GM18907 (cell line): Measurements from ENCODE around the gene EIF4A2.
"Not testable (repeated sequence)": the region's sequence is repeated elsewhere in the genome, so short reads cannot be mapped to it uniquely, and the experiment has no call there.

Experiments
- ATAC-seq: cut with Tn5 transposase; IDR thresholded peaks from one replicate; pipeline ENCODE4 v1.9.1; 2021; ENCODE audit warnings: mild to moderate bottlenecking, moderate library complexity; ENCODE audit not compliant: unreplicated experiment

Gene EIF4A2

DNA sequence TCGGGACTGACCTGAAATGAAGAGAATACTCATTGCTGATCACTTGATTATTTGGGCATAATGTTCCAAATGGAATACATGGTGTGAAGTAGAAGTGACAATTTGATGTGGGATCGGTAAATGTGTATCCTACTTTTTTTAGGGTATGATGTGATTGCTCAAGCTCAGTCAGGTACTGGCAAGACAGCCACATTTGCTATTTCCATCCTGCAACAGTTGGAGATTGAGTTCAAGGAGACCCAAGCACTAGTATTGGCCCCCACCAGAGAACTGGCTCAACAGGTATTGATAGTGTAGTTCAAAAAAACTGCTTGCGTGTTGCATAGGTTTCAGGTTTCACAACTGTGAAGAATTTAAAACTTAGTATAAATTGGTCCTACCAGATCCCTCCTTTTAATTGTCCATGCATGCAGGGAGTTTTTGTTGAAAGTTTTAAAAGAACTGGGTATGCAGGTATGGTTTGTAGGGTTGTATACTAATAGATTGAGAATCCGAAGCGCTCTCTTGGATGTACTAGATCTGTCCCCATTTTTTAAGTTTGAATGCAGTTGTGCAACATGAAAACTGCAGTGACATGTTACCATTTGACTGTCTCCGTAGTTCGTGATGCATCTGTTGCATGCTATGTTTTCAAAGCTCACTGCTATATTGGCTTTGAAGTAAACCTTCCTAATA lies 1.6 kb downstream of the EIF4A2 start:
- no peak for ATAC-seq

DNA sequence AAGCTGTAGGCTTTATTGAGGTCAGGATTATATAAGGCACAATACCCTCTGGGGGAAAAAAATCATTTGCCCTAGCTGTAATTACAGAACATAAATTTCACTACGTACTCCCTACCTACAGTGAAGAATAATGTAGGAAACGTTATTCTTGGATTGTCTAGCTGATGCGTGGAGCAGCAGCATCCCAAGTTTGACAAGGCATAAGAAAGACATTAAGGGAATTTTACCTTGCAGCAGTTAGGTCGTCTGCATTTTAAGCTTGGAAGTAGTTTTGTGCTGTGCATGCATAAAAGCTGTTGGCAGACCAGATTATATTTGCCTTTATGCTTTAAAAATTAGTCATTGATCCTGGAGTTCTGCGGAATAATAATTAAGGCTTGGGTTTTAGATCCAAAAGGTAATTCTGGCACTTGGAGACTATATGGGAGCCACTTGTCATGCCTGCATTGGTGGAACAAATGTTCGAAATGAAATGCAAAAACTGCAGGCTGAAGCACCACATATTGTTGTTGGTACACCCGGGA lies 2.2 kb downstream of the EIF4A2 start:
- ATAC-seq = no peak

DNA sequence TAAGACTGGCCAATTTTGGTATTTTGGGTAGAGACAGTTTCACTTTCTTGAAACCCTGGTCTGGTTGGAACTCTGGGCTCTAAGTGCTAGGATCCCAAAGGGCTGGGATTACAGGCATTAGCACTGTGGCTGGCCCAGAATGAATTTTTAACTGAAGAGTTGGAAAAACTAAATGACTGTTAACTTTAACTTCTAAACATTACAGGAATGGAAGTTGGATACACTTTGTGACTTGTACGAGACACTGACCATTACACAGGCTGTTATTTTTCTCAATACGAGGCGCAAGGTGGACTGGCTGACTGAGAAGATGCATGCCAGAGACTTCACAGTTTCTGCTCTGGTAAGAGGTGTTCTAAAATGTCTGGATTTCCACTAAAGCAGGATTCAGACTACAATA lies 3.5 kb downstream of the EIF4A2 start:
- ATAC-seq = no peak

DNA sequence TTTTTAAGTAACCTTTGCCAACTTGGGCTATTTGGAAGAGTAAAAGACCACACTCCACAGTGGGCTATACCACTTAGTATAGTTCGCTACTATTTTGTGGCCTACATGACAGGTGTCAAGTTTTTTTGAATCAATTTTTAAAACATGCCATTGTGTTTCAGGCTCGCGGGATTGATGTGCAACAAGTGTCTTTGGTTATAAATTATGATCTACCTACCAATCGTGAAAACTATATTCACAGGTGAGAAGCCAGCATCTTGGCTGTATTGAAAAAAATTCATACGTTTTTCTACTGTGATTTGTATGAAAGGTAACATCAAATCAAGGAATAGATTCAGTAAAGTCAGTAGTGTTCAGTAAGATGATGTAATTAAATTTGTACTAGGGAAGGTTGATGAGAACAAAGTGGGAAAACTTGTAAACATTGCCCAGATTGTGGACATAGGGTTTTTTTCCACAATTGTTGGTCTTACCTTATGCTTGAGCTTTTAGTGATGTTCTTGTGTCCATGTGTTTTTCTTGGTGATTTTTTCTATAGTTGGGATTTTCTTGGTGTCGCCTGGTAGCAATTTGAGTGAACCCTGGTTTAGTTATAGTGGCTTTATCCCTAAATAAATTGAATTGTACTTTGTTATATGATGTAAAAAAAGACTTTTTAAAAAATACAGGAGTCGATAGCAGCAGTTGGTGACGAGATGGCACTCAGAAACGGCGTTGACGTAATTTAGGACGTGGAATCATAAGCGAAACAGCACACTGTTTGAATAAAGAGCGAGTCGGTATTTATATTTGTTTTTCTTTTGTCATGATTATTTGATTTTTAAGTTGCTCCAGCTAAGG lies 4.5 kb downstream of the EIF4A2 start:
- no peak for ATAC-seq

DNA sequence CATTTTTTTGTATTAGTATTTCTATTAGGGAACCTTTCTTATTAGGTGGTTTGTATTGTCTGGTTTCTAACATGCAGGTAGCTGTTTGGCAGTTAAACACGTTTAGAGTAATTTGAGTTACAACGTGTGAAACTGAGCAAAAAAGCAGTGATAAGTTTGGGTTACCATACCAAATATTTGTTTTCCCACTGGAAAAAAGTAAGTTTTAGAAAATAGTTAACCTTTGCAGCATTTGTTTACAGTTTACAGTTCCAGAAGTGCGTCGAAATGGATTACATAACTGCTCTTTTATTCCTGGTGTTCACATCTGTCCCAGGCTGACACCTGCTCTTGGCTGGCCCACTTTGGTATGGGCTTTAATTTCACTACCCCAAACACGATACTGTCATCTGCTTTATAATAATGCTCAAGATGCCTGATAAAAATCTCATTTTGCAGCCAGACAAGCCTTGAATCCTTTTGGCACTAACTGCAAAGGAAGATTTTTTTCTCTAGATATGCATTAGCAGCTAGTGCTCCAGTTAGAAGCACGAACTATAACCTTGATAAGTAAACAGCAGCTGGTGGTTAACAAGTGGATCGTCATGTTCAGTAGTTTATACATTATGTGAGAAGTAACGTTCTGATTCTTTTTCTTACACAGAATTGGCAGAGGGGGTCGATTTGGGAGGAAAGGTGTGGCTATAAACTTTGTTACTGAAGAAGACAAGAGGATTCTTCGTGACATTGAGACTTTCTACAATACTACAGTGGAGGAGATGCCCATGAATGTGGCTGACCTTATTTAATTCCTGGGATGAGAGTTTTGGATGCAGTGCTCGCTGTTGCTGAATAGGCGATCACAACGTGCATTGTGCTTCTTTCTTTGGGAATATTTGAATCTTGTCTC lies 5.3 kb downstream of the EIF4A2 start:
- ATAC-seq = no peak

DNA sequence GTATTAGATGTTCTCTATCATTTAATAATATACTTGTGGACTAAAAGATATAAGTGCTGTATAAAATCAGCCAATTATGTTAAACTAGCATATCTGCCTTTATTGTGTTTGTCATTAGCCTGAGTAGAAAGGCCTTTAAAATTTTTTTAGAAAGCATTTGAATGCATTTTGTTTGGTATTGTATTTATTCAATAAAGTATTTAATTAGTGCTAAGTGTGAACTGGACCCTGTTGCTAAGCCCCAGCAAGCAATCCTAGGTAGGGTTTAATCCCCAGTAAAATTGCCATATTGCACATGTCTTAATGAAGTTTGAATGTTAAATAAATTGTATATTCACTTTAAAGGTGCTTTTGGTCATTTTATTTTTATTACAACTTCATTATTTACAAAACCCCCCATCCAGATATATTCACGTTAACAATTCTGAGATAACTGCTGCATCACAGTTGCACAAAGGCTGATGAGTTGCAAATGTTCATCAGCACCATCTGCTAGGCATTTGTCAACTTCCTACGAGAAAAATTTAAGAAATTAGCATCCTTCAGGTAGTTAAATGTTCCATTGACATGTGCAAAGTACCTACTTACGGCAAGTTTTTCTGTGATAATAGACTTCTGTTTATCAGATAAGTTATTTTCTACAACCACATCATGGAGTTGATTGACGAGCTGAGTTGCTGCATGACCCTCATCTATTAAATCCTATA lies 6.3 kb downstream of the EIF4A2 start:
- ATAC-seq = no peak

DNA sequence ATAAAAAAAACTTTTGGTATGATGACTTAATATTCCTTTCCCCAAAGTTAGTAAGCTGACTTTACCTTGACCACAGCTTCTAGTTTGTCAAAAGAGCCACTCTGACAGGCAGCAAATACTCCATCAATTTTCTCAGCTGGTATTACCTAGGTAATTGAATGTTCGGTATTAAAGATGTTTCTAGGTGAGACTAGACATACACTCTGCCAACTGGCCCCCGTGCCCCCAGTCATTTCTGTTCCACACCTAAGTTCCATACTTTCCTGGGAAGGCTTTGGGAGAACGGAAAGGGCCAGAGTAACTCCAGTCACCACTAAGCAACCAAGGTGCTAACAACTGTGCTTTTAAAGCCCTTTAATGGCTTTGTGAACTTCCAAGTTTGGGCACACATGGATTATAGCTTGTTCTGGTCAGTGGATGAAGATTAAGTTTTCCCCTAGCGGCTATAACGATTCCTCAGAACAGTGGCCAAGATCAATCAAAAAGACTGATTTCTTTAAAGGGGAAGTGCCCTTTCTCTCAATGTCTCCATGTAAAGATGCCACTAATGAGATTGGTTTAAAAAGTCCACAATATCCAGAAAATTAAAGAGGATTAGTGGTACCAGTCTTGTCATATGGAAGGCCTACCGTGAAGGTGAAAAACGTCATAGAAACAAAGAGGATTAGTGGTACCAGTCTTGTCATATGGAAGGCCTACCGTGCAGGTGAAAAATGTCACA lies 7.0 kb downstream of the EIF4A2 start:
- ATAC-seq = no peak

DNA sequence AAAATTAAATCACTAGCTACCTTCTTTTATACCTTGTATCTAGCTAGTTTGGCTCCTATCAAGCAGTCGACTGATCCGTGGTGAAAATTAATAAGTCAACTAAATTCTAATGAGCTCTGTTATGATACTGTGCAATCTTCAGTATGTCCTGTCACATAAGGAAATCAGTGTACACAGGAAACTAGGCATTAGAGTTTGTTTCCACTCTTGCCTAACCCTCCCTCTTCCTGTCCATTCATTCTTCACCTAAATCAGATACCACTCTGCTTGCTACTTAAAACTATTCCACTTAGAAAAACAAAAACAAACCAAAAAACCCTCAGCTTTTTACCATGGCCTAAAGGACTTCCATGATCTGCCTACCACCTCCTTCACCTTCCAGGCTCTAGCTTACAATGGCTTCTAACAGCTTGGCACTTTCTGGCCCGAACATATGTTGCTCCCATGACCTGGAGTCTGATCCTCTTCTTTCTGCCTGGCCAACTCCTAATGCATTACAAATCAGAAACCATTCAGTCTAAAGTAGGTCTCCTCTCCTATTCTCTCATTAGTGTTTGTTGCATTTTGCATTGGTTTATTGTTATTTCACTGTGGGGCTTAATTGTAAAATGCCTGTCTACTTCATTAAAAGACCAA lies 15.0 kb downstream of the EIF4A2 start:
- no peak for ATAC-seq

DNA sequence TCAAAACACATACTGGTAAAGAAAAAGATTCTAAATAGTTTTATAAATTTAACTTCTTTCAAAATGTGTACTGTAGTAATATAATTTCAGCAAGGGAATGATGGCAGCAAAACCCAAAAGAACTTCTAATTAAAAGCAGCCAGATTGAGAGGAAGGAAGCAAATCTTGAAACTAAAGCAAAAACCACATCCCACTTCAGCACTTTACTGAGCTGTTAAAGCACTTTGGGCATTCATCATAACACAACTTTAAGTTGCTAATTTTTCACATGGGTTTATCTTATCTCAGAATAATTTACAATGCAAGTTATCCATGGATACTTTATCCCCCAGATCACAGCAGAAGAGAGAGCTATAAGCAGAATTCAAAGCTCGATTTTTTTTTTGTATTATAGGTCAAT lies 16.9 kb downstream of the EIF4A2 start:
- no peak for ATAC-seq

DNA sequence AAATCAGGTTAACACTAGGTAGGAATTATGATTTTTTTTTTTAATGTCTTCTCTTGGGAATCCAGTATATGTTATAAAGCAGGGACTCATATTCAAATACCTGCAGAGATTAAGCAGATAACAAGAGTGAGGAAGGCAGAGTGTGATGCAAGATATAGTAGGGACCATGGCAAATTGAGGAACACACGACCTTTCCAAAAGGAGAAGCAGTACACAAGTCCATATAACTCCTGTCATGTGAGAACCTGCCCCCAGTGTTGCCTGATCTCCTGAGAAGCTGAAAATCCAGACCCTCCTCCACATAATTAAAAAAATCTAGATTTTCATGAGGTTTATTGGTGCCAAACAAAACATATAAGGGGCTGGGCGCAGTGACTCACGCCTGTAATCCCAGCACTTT lies 19.3 kb downstream of the EIF4A2 start:
- ATAC-seq = no peak

DNA sequence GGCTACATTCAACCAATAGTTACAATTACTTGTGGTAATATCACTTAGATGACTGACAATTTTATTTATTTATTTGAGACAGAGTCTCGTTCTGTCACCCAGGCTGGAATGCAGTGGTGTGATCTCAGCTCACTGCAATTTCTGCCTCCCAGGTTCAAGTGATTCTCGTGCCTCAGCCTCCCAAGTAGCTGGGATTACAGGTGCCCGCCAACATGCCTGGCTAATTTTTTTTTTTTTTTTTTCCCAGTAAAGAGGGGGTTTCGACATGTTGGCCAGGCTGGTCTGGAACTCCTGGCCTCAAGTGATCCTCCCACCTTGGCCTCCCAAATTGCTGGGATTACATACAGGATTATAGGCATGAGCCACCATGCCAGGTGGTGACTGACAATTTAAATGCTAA lies 20.1 kb downstream of the EIF4A2 start:
- ATAC-seq = not testable (repeated sequence)

DNA sequence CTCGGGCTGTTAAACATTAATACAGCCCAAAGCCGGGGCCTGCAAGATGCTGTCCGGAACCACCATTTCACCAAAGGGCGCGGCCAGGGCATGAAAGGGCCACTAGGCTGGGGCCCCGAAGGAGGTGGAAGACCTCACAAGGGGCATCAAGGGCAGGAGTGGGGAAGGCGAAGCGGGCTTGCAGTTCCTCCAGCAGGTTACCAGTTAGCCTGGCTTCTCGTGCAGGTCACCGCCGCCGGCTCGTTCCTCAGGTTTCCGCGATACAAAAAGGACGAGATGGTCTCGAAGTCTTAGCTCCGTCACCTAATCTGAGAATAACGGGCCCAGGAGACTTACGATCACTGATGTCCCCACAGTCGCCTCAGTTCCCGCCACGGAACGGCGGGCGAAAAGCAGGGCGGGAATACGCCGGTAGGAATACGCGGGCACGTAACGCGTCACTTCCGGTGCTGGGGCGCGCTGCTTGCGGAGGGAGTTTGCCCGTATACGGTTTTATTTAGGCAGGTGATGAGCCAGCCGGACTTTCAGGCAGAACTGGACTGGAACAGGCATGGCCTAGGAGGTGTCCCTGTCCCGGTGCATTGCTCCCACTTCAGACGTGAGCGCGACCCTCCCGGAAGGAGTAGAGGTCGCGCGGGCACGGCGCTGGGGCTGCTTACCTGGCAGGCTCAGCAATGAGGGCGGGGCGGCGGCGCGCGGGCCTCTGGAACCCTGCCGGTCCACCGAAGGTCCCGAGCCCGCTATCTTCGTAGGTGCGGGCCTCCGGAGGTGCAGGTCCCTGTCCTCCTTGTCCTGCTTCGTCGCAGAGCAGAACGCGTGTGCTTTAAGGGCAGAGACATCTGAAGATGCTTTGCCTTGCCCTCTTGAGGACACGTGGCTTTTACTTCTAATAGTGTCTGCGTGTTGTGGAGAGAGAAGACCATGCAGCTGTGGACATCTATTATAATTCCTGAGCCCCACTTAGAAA lies 23.0 kb downstream of the EIF4A2 start, which contains the start of gene RFC4:
Gene RFC4, minus strand, starts transcription at position 394 of the 967 bp plus-strand sequence. CDS start 1,769 bp downstream, outside the sequence.
- peak; percentile 93 for ATAC-seq

DNA sequence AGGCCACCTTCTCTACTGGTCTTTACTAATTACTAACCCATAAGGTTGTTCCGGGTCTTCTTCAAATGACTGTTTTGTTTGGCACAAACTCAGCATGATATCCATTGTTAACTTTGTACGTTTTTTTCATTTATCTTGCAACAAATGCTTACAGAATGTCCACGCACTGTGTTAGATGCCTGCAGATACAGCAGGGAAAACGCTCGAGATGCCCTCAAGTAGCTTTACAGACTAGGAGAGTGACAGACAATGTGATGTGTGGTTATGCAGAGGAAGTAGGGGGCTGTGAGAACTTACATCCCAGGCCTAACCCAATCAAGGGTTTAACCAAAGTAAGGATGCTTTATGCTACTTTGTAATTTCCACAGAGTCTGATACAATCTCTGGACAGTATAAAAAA lies 23.9 kb downstream of the EIF4A2 start:
- no peak for ATAC-seq

DNA sequence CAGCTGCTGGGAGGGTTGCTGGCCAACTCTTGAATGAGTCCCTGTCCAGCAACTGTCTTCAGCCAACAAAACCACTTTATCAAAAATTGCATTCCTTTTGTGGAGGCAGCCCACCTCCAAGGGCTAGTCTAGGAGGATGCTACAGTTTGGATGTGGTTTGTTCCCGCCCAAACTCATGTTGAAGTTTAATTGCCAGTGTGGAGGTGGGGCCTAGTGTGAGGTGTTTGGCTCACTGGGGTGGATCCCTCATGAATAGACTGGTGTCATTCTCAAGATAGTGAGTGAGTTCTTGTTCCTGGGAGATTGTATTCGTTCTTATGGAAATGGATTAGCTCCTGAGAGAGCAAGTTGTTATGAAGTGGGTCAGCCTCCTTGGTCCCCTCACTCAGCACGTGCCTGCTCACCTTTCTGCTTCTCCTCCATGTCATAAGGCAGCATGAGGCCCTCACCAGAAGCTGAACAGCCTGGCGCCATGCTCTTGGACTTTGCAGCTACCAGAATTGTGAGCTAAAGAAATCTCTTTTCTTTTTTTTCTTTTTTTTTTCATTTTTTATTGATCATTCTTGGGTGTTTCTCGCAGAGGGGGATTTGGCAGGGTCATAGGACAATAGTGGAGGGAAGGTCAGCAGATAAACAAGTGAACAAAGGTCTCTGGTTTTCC lies 27.1 kb downstream of the EIF4A2 start:
- ATAC-seq = no peak

DNA sequence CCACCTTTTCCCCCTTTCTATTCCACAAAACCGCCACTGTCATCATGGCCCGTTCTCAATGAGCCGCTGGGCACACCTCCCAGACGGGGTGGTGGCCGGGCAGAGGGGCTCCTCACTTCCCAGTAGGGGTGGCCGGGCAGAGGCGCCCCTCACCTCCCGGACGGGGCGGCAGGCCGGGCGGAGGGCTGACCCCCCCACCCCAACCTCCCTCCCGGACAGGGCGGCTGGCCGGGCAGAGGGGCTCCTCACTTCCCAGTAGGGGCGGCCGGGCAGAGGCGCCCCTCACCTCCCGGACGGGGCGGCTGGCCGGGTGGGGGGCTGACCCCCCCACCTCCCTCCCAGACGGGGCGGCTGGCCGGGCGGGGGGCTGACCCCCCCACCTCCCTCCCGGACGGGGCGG lies 27.9 kb downstream of the EIF4A2 start:
- not testable (repeated sequence) for ATAC-seq

DNA sequence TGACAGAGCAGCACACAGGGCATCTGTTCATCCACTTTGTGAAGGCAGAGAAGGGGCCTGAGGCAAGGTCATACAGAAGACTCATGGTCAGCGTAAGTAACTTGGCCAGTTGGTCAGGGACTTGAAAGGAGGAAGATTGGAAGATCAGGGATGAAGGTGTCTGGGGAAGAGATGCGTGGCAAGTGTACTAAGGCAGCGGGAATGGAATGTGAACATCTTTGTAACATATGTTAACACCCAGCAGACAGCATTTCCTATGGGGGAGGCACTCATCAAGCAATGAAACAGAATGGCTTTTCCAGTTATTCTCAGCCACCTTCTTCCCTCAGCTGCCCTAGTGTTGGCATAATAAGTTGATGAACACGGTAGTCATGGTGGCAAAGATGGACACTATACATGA lies 30.7 kb downstream of the EIF4A2 start:
- ATAC-seq = no peak

DNA sequence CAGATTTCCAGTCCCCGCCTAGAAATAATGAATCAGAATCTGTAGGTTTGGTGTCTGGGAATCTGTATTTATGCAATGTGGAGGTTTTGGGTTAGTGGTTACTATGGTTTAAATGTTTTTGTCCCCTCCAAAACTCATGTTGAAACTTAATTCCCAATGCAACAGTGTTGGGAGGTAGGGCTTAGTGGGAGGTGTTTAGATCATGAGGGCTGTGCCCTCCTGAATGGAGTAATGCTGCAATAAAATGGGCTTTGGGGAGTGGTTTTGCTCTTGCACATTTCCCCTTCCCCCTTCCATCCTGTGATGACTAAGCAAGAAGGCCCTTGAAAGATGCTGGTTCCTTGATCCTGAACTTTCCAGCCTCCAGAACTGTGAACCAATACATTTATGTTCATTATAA lies 32.1 kb downstream of the EIF4A2 start:
- ATAC-seq = no peak

DNA sequence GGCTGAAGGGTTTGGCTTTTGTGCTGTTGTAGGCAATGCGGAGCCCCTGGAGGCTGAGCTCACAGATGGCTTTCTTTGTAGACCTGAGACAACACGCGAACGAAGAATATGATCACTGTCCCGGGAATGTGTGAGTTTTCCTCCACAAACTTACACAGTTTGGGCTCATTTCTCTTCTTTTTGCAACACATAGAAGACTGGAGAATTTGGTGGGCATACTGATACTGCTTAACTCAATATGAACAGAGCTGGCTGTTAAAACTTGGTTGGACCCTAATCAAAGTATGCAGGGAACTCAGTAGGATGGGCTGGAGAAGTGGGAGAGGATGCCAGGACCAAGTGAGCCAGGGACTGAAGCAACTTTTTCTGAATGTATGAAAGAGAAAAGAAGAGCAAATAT lies 35.1 kb downstream of the EIF4A2 start:
- no peak for ATAC-seq
